ENCODE results near the gene GCAT.

GCAT gene

DNA sequence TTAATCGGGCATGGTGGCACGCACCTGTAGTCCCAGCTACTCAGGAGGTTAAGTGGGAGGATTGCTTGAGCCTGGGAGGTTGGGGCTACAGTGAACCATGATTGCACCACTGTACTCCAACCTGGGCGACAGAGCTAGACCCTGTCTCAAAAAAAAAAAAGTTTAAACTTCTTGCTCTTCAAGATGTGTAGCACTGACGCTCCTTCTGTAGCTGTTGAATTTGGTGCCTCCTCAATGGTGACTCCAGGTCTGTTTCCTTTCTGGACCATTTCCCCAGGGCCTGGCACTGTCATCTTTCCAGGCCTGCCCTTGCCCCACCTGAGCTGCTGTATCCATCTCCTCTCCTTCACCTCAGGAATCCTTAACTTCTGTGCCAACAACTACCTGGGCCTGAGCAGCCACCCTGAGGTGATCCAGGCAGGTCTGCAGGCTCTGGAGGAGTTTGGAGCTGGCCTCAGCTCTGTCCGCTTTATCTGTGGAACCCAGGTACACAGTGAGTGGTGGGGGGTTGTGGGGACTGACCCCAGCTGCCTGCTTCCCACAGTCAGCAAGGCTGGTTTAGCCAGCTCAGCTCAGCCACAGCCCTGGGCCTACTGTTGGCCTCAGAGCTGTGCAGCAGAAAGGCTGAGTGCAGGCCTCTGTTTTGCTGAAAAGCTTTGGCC, 2.1 kb downstream of the GCAT start:
- DNase-seq (ENCODE audit: low read depth) = no peak

DNA sequence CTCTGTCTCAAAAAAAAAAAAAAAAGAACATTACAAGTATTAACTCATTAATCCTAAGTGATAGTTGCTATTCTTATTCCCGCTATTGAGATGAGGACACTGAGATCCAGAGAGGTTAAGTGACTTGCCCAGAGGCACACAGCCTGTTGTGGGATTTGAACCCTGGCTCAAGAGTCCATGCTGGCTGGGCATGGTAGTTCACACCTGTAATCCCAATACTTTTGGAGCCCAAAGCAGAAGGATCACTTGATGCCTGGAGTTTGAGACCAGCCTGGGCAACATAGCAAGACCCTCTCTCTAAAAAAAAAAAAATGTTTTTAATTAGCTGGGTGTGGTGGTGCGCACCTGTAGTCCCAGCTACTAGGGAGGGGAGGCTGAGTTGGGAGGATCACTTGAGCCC, 4.1 kb downstream of the GCAT start:
- DNase-seq (ENCODE audit: low read depth) = no peak

DNA sequence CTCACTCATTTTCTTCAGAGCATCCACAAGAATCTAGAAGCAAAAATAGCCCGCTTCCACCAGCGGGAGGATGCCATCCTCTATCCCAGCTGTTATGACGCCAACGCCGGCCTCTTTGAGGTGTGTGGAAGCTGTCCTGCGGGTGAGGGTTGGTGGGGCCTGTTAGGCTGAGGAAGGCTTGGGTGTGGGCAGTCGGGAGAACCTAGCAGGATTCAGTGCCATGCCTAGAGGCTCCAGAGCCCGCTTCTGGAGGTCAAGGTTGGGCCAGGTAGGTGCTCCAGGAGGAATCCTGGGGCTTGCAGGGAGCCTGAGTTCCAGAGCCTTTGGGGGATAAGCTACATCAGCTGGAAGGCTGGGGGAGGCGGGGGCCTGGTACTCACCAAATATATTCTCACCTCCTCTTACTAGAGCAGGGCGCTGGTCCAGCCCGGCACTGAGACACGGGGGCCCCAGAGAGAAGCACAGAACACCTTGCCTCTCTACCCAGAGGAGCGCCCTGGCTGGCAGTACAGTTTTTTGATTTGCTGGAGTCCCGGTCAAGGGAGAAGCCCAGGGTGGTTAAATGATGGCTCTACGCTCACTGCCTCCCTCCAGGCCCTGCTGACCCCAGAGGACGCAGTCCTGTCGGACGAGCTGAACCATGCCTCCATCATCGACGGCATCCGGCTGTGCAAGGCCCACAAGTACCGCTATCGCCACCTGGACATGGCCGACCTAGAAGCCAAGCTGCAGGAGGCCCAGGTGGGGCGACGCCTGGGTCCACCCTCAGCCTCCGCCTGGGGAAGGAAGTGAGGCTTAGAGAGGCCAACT, 5.3 kb downstream of the GCAT start:
- DNase-seq (ENCODE audit: low read depth) = no peak

DNA sequence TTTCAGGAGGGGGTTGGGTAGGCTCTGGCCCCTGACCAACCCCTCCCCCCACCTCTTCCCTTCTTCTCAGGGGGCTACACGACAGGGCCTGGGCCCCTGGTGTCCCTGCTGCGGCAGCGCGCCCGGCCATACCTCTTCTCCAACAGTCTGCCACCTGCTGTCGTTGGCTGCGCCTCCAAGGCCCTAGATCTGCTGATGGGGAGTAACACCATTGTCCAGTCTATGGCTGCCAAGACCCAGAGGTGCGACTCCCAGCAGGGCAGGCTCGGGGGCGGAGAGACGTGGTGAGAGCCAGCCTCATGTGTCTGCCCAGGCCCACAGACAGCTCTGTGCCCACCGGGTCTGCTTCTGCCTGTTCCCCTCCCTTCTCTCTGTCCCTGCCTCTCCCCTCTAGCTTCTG, 7.9 kb downstream of the GCAT start:
- DNase-seq (ENCODE audit: low read depth) = no peak

DNA sequence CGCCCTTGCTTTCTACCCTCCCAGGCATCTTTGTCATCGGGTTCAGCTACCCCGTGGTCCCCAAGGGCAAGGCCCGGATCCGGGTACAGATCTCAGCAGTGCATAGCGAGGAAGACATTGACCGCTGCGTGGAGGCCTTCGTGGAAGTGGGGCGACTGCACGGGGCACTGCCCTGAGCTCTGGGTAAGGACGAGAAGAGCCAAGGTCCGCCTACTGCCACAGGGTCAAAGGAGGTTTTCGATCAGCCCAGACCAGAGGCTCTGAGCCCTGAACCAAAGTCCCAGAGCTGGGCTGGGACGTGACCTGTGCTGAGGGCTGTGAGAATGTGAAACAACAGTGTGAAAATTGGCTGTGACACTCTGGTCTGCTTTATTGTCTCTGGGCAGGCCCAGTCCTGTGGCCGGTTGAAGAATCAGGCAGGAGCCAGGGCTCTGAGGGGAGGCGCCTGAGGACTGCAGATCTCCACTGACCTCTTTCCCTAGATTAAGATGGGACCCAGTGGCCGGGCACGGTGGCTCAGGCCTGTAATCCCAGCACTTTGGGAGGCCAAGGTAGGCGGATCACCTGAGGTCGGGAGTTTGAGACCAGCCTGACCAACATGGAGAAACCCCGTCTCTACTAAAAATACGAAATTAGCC, 8.9 kb downstream of the GCAT start:
- DNase-seq (ENCODE audit: low read depth) = no peak

DNA sequence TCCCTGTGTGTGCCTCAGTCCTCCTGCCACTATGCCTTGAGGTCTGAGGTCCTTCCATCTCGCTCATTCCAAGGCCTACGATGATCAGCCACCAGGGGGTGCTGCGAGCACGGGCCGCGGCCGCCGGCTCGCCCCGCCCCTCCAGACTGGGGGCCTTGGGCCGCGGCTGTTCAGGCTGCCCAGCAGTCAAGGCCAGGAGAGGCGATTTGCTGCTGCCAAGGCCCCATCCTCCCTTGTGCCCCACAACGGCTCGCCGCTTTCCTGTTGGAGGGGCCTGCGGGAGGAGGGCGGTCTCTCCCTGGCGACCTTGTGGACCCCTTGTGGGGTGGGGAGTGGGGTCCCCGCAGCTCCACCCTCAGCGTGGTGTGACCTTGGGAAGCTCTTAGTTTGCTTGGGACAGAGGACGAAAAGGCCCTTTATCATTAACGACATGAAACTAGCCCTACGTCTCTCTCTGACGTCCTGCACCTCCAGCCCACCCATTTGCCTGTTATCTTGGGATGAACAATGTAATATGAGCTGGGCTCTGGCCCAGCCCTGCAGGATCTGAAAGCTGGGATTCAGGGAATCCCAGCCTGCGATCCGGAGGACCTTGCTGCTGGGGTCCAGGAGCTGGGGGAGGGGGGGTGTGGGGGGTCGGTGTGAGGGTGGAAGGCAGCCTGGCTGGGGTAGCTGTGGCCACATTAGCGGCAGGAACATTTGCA, 10.1 kb downstream of the GCAT start:
- DNase-seq (ENCODE audit: low read depth) = peak; percentile 74

DNA sequence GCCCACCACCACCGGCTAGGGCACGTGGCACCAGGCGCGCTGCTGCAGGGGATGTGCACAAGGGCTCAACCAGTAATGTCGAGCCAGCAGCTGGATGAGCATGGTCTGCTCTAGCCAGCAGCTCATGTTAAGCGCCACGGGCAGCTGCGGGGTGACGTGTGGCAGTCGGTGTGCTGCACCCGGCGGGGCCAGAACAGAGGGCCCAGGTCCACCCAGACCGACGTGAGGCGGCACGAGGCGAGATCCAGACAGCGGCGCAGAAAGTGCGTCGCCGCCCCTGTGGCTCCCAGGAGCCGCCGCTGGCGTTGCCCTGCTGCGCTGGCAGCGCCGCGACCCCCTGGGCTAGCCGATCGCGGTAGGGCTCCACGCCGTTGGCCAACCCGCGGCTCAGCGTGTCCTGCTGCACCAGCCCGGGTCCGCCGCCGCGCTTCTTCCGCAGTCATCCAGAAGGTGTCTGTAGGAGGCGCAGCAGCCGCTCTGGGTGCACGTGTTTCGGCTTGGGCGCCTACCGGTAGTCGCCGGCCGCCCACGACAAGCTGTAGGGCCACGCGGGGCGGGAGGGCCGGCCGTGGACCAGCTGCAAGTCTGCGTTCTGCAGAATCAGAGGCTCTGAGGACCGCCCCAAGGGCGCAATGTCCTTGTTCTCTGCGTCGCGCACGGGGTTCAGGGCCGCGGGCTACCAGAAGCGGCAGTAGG, 10.8 kb downstream of the GCAT start:
- DNase-seq (ENCODE audit: low read depth) = peak; percentile 54

DNA sequence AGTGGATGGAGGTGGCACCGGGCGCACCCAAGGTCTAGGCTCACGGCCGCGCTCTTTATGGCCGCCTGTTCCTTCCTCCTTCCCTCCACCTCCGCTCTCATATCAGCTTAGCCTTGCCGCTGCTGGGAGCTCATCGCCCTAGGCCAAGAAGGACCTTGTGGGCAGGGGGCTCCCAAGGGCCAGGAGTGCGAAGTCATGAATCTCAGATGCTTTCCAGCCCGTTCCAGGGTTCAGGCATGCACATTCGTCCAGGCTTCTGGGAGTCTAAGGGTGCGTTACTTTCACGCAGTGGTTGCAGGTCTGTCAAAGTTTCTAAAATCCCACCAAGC, 11.3 kb downstream of the GCAT start:
- DNase-seq (ENCODE audit: low read depth) = no peak

DNA sequence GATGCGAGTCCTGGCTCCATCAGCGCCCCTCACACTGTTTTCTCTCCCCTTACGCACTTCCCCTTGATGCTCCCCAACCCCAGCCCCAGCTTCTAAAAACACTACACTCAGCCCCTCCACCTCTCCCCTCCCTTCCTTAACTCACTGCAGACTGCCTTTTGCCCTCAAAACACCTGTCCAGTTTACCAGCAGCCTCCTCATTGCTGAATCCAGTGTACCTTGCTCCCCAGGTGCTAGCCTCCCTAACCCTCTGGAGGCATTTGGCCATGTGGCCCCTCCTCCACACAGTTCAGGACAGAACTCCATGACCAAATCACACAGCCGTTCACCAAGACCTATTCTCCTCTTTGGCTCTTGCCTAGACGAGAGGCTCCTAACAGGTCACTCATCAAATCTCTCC, 12.6 kb downstream of the GCAT start:
- DNase-seq (ENCODE audit: low read depth) = no peak

DNA sequence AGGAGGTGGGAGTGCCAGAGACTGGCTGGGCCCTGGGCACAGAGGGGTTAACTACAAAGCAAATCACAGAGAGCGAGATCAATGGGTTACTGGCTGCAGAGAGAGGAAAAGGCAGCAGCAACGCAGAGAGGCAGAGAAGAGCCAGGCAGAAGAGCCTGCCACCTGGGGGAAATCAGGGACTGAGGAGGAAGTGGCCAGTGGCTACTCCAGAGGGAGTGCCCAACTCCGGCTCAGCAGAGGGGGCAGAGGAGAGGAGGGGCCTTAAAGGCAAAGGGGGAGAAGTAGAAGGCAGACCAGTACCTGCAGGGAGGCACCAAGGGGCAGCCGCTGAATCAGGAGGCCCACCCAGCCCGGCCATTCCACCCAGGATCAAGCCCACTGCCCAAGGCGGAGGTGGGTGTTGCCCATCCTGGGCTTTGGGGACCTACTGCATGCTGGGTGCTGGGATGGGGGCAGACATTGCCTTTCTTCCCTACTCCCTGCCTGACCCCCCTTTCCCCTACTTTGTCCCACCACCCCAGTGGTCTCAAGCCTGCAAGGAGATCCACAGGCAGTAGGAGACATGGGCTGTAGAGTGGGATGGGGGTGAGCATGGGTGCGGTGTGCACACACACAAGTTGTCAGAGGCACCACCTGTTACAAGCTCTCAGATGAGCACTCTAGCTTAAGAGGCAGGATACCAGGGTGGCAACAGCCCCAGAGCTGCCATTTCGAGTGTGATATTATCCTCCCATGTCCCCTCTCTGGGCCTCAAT, 14.5 kb downstream of the GCAT start:
- DNase-seq (ENCODE audit: low read depth) = no peak

DNA sequence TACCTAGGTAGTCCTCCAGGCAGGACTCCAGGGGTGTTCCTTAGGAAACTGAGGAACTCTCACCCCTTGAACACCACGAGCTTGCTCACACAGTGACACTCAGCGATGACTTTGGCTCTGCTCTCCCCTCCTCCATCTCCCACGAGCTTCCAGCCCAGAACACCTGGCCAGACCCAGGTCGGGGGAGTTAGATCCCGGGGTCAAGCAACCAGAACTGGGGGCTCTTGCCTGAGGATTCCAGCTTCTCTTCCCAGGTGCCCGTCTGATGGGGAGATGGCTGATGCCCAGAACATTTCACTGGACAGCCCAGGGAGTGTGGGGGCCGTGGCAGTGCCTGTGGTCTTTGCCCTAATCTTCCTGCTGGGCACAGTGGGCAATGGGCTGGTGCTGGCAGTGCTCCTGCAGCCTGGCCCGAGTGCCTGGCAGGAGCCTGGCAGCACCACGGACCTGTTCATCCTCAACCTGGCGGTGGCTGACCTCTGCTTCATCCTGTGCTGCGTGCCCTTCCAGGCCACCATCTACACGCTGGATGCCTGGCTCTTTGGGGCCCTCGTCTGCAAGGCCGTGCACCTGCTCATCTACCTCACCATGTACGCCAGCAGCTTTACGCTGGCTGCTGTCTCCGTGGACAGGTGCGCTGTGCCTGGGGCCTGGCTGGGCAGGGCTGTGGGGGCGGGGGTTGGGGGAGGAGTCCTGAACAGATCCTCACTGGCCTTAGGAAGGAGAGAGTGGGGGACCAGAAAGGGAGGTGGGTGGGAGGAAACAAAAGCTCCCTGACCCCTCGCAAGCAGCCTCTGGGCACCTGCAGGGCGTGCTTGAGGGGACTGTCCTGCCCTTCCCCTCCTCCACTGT, 15.6 kb downstream of the GCAT start, which contains the start of gene GALR3:
Gene GALR3, plus strand, starts transcription at position 249 of the 852 bp plus-strand sequence. Its CDS starts 25 bp downstream, at position 274.
- no peak for DNase-seq (ENCODE audit: low read depth)

DNA sequence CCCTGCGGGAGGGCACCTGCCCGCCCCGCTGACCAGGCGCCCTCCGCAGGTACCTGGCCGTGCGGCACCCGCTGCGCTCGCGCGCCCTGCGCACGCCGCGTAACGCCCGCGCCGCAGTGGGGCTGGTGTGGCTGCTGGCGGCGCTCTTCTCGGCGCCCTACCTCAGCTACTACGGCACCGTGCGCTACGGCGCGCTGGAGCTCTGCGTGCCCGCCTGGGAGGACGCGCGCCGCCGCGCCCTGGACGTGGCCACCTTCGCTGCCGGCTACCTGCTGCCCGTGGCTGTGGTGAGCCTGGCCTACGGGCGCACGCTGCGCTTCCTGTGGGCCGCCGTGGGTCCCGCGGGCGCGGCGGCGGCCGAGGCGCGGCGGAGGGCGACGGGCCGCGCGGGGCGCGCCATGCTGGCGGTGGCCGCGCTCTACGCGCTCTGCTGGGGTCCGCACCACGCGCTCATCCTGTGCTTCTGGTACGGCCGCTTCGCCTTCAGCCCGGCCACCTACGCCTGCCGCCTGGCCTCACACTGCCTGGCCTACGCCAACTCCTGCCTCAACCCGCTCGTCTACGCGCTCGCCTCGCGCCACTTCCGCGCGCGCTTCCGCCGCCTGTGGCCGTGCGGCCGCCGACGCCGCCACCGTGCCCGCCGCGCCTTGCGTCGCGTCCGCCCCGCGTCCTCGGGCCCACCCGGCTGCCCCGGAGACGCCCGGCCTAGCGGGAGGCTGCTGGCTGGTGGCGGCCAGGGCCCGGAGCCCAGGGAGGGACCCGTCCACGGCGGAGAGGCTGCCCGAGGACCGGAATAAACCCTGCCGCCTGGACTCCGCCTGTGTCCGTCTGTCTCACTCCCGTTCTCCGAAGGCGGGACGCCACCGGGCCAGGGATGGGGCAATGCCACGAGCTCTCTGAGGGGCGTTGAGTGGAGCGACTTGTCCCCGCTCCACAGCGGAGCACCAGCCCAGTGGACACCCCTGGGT, 17.2 kb downstream of the GCAT start:
- DNase-seq (ENCODE audit: low read depth) = no peak

DNA sequence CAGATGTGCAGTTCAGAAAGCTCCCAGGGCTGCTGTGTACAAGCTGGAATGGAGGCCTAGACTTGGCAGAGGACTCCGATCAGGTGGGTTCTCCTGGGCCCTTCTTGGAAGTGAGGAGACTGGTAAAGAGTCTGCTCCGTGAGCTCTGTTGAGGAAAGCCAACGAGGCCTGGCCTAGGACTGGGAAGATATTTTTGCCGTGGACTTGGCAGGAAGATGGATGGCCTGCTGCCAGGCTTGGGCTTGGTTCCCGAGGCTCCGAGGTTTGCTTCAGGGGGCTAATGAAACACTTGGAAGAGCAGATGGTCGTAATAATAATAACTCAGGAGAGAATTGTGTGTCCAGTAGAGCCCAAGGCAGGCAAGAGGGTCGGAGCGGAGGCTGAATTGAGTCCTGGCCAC, 19.3 kb downstream of the GCAT start:
- DNase-seq (ENCODE audit: low read depth) = no peak

DNA sequence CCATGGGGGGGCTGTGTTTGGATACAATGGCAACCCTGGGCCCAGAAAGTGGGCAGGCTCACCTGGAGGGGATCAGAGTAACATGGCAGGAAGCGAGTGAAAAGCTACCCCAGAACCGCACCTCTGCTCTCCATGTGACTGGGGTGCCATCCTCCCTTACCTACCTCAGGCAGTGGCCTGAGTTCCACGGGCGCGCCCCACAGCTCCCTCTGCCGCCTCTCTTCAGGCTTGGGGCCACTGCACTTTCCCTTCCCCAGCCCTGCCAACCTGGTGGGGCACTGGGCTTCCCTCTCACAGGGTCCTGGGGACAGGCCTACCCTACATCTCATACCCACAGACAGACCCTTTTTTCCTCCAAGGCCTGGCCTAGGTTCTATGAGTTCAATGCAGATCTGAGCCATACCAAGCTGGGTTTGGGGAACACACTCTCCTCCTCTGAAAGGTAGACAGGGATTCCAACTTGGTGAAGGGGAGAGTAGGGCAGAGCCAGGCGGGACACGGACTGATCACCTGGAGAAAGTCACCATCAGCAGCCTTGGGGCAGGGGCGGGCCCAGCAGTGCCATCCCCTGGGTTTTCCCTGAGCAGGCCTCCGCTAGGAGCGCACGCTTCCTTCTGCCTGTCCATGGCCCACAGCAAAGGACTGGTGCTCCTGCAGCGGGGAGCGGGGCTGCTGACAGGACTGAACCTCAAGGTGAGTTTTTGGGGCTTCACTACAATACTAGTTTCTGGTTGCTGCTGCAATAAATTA, 22.5 kb downstream of the GCAT start:
- no peak for DNase-seq (ENCODE audit: low read depth)

DNA sequence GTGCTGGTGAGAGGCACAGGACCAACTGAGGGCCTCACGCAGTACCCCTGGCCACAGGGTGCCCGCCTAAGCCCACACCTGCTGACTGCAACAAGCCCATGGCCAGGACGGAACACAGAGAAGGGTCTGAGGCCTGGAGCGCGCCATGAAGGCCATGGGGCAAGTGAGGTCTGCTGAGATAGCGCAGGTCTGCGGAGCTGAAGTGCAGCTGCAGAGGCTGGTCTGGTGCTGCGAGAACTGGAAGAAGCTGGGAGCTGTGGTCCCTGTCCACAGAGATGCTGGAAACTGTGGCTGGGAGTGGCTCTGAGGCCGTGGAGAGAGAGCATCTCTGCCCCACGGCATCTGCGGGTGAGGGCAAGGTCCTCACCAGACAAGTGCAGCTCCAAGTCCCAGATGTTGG, 23.7 kb downstream of the GCAT start:
- DNase-seq (ENCODE audit: low read depth) = no peak

DNA sequence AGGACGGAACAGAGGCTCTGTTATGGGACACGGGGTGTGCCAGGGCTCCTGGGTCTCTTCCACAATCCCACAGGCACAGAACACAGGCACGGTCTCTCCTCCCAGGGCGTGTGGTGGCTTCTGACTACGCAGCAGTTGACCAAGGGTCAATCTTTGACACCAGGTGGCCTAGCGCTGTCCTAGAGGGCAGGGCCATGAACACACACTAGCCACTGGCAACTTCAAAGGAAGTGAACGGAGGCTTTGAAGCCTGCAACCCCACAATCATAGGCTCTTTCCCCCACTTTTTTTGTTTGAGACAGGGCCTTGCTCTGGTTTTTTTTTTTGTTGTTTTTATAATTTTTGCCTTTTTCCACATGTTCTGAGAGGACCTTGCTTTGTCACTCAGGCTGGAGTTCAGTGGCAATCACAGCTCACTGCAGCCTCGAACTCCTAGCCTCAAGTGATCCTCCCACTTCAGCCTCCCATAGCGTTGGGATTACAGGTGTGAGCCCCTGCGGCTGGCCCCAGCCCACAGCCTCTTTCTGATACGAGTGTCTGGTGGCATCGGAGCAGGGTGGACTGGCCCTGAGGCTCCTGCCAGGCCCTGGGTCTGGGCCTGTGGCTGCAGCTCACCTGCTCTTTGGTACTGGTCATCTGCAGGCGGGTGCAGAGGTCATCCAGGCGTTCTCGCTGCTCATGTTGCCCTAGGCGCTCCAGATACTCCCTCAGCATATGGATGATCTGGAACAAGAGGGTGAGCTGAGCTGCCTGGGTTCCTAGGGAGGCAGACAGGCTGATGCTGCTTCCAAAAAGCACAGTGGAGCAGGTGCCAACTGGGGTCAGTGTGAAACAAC, 24.5 kb downstream of the GCAT start:
- DNase-seq (ENCODE audit: low read depth) = no peak

DNA sequence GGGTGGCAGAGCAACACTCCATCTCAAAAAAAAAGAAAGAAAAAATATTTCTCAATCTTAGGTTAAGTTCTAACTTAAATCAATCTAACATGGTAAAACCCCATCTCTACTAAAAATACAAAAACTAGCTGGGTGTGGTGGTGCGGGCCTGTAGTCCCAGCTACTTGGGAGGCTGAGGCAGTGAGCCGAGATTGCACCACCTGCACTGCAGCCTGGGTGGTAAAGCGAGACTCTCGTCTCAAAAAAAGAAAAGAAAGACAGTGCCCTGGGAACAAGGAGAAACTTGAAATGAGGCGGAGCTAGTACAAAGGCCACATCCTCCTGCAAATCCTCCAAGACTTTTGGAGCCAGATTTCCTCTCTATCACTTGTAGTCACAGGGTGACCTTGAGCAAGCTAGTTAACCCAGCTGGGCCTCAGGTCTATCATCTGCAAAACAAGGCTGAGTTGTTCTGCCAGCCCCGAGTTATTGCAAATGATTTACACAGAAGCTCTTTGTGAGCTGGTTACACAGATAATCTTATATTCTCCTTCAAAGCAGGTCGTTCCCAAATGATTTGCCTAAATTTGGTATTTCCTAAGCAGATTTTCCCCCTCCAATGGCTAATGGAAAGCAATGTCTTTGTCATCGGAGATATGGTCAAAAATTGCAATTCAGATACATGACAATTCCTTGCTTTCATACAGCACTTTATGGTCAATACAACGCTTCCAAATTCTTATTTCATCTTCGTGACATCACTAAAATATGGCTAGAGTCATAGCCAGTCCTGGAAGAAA, 34.5 kb downstream of the GCAT start:
- no peak for DNase-seq (ENCODE audit: low read depth)

All from stimulated activated CD4-positive, alpha-beta T cell treated with anti-CD3 and anti-CD28 coated beads, Interleukin-2, amount 100 ng/mL, for 4 hours (primary cell).